Measurements from ENCODE around the gene VPS35.

Gene VPS35

GRCh38 chr16:46620266-46621005 is 68.5 kb downstream of the VPS35 start:
- in situ Hi-C loops (cut with MboI; ENCODE audit: low sequenced_read_pairs) = no loop called here

DNA sequence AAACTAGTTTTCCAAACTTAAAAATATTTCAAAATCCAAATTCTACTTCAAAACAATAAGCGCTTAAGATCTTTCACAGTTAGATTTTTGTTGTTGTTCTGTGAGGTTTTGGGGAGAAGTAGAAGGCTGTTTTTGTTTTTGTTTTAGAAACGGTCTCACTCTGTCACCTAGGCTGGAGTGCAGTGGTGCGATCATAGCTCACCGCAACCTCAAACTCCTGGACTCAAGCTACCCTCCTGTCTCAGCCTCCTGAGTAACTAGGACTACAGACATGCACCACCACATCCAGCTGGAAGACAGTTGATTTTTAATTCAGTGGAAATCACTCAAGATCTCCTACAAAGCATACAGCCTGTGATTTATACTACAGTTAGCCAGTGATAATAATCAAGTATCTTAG is 70.5 kb downstream of the VPS35 start:
- in situ Hi-C loops (cut with MboI; ENCODE audit: low sequenced_read_pairs) = no loop called here

DNA sequence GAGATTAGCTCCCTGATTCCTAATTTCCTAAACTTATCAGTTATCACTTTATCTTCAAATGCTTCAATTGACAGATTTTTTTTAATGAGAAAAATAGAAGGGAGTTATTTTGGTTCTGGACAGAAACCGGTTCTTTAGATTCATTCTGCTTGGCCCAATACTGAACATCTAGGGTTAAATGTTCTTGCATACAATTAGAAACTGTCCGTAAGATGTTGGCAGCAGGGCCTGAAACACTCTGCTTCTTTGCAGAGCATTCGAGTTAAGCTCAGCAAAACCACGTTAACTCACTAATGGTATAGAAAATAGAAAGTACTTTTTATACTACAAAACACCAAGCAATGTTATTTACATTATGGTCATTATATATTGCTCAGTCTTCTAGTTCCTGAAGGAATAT is 75.0 kb downstream of the VPS35 start:
- in situ Hi-C loops (cut with MboI; ENCODE audit: low sequenced_read_pairs) = no loop called here

DNA sequence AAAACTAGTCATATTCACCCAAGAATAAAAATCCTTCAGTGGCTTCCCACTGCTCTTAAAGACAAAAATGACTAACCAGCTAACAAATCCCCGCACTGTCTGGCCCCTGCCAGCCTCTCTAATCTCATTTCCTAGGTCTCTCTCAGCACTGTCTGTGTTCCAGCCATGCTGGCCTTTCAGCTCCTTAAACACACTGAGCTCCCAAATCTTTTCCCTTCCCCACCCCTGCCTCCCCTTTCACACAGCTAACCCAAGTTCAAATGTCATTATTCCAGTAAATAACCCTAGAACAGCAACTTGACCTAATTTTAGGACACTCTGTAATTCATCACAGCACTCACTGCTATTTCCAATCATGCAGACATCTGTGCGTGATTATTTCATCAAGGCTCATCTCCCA is 75.6 kb downstream of the VPS35 start:
- in situ Hi-C loops (cut with MboI; ENCODE audit: low sequenced_read_pairs) = no loop called here

GRCh38 chr16:46612121-46612520 is 76.9 kb downstream of the VPS35 start:
- in situ Hi-C loops (cut with MboI; ENCODE audit: low sequenced_read_pairs) = no loop called here

- in situ Hi-C loops (cut with MboI; ENCODE audit: low sequenced_read_pairs) = no loop called here
Measured at GRCh38 chr16:46607529-46607928, 81.4 kb downstream of the VPS35 start.

- in situ Hi-C loops (cut with MboI; ENCODE audit: low sequenced_read_pairs) = no loop called here
Measured at GRCh38 chr16:46606231-46606630, 82.7 kb downstream of the VPS35 start.

Data from HL-60/S4 treated with retinoic acid at 250 ng/mL for 4 days and 3 days (cell line).